ENCODE data around the gene GTPBP10. TPM values are rescaled to one million over a fixed set of nuclear protein-coding genes. Genes with fewer than 3 reads are reported as not detected.

GTPBP10 gene
- total and polyA plus RNA-seq, 7 donors: 17.2 to 28.5 (median 19.5) TPM

DNA sequence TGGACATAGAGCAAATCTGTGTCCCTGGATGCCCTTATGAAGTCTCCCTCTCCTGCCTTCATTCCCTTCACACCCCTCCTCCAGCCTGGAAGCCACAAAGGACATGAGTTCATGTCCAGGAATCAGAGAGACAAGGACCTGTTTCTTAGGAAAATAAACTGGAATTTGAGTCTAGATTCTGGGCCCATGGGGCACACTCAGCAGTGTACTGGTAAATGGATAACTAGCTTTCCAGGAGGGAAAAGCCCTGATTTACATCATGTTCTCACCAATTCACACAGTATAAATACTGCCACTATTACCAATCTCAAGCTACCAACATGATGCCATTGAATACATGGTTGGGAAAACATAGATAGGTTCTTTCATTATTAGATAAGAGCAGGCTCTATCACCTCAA lies 35.3 kb upstream of the GTPBP10 start:
- no peak overlapping the region for H3K4me3 ChIP-seq
- intact Hi-C loops (cut with DNase I): loop anchor here in 1 of 2 donors (5.0 kb wide), 1 partner anchor 116 kb away; no protein-coding TSS in a partner anchor
- no peak overlapping the region for H3K27ac ChIP-seq
- H3K9me3 ChIP-seq: no peaks in the 10 kb centered on the region
- DNase-seq: no peak
- H3K27me3 ChIP-seq (ENCODE audit: insufficient read depth in 3 of 3, low read length in 2 of 3): no peaks in the 10 kb centered on the region
- no peak for ATAC-seq
- H3K36me3 ChIP-seq (ENCODE audit: insufficient read depth in 1 of 2, low read depth in 1 of 2): peaks cover 0 to 13% of the 10 kb centered on the region in 2 donors
- TF ChIP-seq, protein P1, sequence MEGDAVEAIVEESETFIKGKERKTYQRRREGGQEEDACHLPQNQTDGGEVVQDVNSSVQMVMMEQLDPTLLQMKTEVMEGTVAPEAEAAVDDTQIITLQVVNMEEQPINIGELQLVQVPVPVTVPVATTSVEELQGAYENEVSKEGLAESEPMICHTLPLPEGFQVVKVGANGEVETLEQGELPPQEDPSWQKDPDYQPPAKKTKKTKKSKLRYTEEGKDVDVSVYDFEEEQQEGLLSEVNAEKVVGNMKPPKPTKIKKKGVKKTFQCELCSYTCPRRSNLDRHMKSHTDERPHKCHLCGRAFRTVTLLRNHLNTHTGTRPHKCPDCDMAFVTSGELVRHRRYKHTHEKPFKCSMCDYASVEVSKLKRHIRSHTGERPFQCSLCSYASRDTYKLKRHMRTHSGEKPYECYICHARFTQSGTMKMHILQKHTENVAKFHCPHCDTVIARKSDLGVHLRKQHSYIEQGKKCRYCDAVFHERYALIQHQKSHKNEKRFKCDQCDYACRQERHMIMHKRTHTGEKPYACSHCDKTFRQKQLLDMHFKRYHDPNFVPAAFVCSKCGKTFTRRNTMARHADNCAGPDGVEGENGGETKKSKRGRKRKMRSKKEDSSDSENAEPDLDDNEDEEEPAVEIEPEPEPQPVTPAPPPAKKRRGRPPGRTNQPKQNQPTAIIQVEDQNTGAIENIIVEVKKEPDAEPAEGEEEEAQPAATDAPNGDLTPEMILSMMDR (IDR thresholded peaks at IDR 0.05): no peak
- H3K4me1 ChIP-seq: no peaks in the 10 kb centered on the region

DNA sequence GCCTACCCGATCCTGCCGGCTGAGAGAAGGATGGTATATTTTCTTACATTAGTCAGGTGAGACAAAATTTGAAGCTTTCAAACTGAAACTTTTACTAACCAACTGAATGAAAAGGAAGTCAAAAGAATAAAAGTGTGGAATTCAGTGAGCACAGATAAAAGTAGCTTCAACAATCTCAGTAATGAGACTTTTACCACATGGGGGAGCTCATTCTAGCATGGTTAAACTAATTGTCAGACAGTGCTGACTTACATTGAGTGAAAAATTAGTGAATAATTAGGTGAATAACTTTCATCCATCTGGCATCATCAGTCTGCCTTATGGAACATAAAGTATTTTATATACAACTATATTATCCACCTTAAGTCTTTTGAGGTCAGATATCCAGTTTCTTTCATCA lies 33.8 kb upstream of the GTPBP10 start:
- no peak for ATAC-seq
- intact Hi-C loops (cut with DNase I): loop anchor here (2.0 to 5.0 kb wide), 2 partner anchors 114 to 115 kb away; no protein-coding TSS in a partner anchor
- Histone ChIP-seq H3K27me3 (ENCODE audit: insufficient read depth in 3 of 3, low read length in 2 of 3) (peaks cover 0 to 3% (median 0%) of the 10 kb centered on the region in 3 donors), H3K36me3 (ENCODE audit: insufficient read depth in 1 of 2, low read depth in 1 of 2) (peaks cover 0 to 11% of the 10 kb centered on the region in 2 donors), H3K27ac (no peak overlapping the region), H3K4me1 (no peaks in the 10 kb centered on the region), H3K9me3 (no peaks in the 10 kb centered on the region), H3K4me3 (no peak overlapping the region)
- WGBS, 3 donors: 83 to 94% (median 93%) methylated on average over 2 of the region's 2 CpGs
- no peak for DNase-seq
- TF ChIP-seq, protein P1 (IDR thresholded peaks at IDR 0.05): no peak

DNA sequence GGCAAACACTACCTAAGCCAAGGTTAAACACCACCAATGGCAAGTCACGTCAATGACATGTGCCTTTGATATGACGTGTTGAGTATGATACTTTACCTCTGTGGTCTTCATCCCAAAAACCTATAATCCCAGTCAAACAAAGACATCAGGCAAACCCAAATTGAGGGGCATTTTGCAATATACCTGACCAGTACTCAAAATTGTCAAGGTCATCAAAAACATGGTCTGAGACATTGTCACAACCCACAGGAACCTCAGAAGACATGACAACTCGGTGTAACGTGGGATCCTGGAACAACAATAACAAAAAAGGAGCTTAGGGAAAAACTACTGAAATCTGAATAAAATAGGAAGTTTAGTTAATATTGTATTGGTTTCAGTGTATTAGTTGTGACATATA lies 32.6 kb upstream of the GTPBP10 start:
- no peaks in the 10 kb centered on the region for H3K9me3 ChIP-seq
- 70 to 71% (median 70%) methylated on average over 4 of the region's 4 CpGs for WGBS, 3 donors
- H3K4me1 ChIP-seq: no peaks in the 10 kb centered on the region
- ATAC-seq: no peak
- TF ChIP-seq, protein P1 (IDR thresholded peaks at IDR 0.05): no peak
- peaks cover 0 to 3% (median 0%) of the 10 kb centered on the region in 3 donors for H3K27me3 ChIP-seq (ENCODE audit: insufficient read depth in 3 of 3, low read length in 2 of 3)
- no peak overlapping the region for H3K27ac ChIP-seq
- intact Hi-C loops (cut with DNase I): loop anchor here (2.0 to 5.0 kb wide), 2 partner anchors 113 kb away; no protein-coding TSS in a partner anchor
- H3K4me3 ChIP-seq: no peak overlapping the region
- no peaks in the 10 kb centered on the region for H3K36me3 ChIP-seq (ENCODE audit: insufficient read depth in 1 of 2, low read depth in 1 of 2)
- no peak for DNase-seq

DNA sequence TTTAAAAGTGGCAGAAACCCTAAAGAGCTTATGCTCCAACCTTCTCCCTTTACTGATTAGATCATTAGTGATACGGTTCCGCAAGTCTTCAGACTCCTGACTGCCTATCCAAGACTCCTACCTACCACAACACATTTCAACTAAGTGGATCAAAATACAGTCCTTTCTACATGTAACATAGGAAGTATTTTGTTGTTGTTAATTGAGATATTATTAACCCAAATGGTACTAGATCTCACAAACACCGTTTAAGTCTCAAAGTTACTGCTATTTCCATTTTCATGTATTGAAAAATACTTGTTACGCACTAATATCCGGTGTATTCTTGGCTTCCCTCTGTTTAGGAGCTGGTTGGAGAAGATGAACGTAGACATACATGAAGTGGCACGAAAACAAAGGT lies 26.5 kb upstream of the GTPBP10 start:
- ATAC-seq (no peak), DNase-seq (no peak)
- Histone ChIP-seq H3K4me3 (no peak overlapping the region), H3K36me3 (ENCODE audit: insufficient read depth in 1 of 2, low read depth in 1 of 2) (no peaks in the 10 kb centered on the region), H3K27ac (no peak overlapping the region), H3K9me3 (no peaks in the 10 kb centered on the region), H3K27me3 (ENCODE audit: insufficient read depth in 3 of 3, low read length in 2 of 3) (peaks cover 8 to 46% (median 12%) of the 10 kb centered on the region in 3 donors), H3K4me1 (no peaks in the 10 kb centered on the region)
- WGBS, 3 donors: 86 to 89% (median 87%) methylated on average over 7 of the region's 7 CpGs
- intact Hi-C loops (cut with DNase I): no loop called here
- TF ChIP-seq, protein P1 (IDR thresholded peaks at IDR 0.05): no peak

DNA sequence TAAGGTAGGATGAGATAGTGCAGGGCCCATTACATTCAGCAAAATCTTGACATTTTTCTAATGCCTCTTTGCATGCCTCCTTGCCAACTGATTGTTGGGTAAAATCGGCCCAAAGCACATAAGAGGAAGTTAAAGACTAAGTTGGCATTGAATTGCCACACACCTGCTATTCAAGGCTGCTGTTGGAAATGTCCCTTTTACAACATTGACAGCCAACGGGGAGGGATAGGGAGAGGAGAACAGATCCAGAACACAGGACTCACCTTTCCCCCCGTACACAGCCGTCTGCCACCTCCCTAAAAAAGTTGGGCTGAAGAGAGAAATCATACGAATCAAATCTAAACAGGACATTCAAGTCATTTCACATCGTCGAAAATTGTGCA lies 26.1 kb upstream of the GTPBP10 start:
- peaks cover 8 to 46% (median 12%) of the 10 kb centered on the region in 3 donors for H3K27me3 ChIP-seq (ENCODE audit: insufficient read depth in 3 of 3, low read length in 2 of 3)
- no peak overlapping the region for H3K4me3 ChIP-seq
- intact Hi-C loops (cut with DNase I): no loop called here
- no peaks in the 10 kb centered on the region for H3K4me1 ChIP-seq
- H3K27ac ChIP-seq: no peak overlapping the region
- ATAC-seq: no peak
- no peaks in the 10 kb centered on the region for H3K9me3 ChIP-seq
- no peak for DNase-seq
- H3K36me3 ChIP-seq (ENCODE audit: insufficient read depth in 1 of 2, low read depth in 1 of 2): no peaks in the 10 kb centered on the region
- TF ChIP-seq, protein P1 (IDR thresholded peaks at IDR 0.05): no peak
- 22 to 36% (median 33%) methylated on average over 7 of the region's 7 CpGs for WGBS, 3 donors

Data from psoas muscle (tissue), 8 donors.